GM18502 (cell line): Measurements from ENCODE around the gene ZNF799.
A peak's percentile ranks its signal among the peaks of the same experiment; 100 is the strongest.
"Not testable (repeated sequence)": the region's sequence is repeated elsewhere in the genome, so short reads cannot be mapped to it uniquely, and the experiment has no call there.

Experiments
- ATAC-seq: cut with Tn5 transposase; IDR thresholded peaks from one replicate; pipeline ENCODE4 v1.9.1; 2021; ENCODE audit warnings: mild to moderate bottlenecking; ENCODE audit not compliant: unreplicated experiment, poor library complexity

Gene ZNF799

GRCh38 chr19:12364391-12365235 lies 36.5 kb downstream of the ZNF799 start:
- ATAC-seq, result peak; percentile 5

DNA sequence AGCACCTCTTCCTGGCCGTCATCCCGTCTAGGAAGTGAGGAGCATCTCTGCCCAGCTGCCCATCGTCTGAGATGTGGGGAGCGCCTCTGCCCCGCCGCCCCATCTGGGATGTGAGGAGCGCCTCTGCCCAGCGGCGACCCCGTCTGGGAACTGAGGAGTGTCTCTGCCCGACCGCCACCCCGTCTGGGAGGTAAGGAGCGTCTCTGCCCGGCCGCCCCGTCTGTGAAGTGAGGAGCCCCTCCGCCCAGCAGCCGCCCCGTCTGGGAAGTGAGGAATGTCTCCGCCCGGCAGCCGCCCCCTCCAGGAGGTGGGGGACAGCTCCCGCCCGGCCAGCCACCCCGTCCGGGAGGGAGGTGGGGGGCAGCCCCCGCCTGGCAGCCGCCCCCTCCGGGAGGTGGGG lies 38.8 kb downstream of the ZNF799 start:
- not testable (repeated sequence) for ATAC-seq

DNA sequence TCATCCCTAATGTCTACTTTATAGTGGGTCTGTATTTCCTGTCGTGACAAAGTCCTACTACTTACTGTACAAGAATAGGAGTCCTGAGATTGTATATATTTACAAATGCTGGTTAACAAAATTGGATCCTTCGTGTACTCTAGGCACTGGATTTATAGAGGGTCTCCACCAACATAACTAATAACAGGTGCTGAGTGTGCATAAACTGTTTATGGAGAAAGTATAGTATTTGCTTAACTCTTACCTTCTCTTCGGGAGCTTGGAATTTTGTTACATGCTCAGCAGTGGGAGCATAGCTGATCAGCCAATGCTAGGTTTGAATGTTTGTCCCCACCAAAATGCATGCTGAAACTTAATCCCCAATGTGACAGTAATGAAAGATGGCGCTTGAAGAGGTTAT lies 47.7 kb downstream of the ZNF799 start:
- ATAC-seq, result no peak

- no peak for ATAC-seq
These were observed 50.2 kb downstream of the ZNF799 start for GRCh38 chr19:12350890-12351197.

DNA sequence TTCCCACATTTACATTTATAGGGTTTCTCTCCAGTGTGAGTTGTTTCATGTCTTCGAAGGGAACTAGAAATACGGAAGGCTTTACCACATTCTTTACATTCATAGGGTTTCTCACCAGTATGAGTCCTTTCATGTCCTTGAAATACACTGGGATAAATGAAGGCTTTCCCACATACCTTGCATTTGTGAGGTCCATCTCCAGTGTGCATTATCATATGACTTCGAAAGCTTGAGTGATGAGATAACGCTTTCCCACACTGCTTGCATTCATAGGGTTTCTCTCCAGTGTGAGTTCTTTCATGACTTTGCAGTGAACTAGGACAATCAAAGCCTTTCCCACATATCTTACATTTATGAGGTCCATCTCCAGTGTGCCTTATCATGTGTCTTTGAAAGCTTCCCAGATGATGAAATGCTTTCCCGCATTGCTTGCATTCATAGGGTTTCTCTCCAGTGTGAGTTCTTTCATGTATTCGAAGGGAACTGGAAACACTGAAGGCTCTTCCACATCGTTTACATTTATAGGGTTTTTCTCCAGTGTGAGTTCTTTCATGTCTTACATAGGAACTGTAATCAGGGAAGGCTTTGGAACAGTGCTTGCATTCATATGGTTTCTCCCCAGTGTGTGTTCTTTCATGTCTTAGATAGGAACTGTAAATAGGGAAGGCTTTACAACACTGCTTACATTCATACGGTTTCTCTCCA lies 50.7 kb downstream of the ZNF799 start:
- ATAC-seq, result no peak

- no peak for ATAC-seq
These were observed 54.2 kb downstream of the ZNF799 start for GRCh38 chr19:12346896-12347295.

DNA sequence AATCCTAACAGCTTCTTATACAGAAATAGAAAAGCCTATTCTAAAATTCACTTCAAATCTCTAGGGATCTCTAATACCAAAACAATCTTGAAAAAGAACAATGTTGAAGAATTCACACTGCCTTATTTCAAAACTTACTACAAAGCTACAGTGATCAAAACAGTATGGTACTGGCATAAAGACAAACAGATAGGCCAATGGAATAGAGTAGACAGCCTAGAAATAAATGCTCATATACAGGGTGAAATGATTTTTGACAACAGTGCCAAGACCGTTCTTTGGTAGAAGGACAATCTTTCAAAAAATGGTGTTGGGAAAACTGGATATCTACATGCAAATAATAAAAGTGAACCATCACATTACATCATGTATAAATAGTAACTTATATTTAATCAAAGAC lies 55.9 kb downstream of the ZNF799 start:
- ATAC-seq, result no peak
